NCI-H2171 treated with DMSO at 0.1 percent for 48 hours (cell line): ENCODE data around the gene CRYBA1.
"Not testable (repeated sequence)": the region's sequence is repeated elsewhere in the genome, so short reads cannot be mapped to it uniquely, and the experiment has no call there.

Source experiments
- DNase-seq: peaks from one replicate; lab custom pipeline; 2025; lab: John Stamatoyannopoulos, UW

The CRYBA1 gene, protein sequence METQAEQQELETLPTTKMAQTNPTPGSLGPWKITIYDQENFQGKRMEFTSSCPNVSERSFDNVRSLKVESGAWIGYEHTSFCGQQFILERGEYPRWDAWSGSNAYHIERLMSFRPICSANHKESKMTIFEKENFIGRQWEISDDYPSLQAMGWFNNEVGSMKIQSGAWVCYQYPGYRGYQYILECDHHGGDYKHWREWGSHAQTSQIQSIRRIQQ

DNA sequence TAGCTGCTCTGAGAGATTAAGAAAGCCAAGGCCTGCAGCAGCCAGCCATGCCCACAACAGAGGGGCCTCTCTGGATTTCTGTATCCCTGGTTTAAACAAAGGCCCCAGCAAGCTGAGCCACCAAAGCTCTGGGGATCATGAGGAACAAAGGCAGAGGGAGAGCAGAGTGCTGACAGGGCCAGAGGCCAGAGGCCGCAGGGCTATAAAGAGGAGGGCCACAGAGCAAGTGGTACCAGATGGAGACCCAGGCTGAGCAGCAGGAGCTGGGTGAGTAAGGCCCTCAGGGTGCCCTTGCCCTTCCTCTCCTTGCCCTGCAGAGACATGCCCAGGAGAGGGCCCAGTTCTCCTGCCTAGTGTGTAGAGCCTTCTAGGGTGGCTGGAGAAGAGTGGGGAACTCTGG, at the start of gene CRYBA1:
TSS of gene CRYBA1 (plus strand) at position 232 of the 400 bp plus-strand sequence. CDS start at position 237, 5 bp downstream.
- no peak for DNase-seq

DNA sequence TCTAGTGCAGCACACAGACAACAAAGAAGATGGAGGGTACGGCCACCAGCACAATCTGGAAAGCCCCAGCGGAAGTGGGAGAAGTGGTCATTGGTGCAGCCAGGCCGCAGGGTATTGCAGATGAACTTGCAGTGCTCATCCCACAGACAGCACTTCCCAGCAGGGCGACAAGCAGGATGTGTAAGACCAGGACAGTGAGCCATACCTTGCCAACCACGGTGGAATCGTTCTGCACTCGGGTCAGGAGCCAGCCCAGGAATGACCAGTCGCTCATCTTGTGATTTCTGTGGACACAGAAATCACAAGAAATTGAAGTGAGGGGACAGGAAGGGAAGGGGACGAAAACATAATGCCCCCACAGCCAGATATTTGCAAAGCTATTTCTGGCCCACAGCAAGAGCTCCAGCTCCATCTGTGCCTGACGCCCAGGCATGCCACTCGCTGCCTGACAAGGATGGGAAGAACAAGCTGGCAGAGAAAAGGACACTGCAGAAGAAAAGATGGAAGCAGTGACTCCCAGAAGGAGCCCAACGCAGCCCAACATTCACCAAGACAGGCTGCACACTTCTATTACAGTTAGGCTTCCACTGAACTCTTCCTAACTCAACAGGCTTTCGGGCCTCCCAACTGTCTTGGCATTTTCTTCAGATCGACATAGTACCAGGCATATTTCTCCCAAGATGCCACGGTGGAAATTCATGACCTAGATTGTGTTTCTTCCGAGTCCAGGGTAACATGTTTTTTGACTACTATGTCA, 49.0 kb upstream of the CRYBA1 start:
- DNase-seq = peak; percentile 8

DNA sequence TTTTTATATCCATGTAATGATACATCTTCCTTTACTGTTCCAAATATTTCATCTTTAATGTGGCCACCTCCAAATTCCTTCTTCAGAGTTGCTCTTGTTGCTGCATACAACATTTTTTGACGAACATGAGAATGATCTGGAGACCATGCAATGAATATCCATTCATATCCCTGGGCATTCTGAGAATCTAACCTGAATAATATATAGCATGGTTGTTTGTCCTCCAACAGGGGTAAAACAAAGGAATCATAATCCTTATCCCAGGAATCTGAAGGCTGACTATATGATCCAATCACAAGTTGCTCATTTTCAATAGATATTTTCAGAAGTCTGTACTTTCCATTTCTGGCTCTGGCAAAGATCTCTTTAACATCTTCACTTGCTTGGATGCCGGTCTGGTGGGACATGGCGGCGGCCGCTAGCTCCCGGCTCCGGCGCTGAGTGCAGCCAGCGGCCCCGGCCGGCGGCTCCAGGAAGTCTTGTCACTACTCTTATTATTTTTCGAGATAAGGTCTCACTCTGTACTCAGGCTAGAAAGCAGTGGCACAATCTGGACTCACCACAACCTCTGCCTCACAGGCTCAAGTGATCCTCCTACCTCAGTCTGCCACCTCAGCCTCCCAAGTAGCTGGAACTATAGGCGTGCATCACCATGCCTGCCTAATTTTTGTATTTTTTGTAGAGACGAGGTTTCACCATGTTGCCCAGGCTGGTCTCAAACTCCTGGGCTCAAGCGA, 42.4 kb upstream of the CRYBA1 start:
- DNase-seq = not testable (repeated sequence)

DNA sequence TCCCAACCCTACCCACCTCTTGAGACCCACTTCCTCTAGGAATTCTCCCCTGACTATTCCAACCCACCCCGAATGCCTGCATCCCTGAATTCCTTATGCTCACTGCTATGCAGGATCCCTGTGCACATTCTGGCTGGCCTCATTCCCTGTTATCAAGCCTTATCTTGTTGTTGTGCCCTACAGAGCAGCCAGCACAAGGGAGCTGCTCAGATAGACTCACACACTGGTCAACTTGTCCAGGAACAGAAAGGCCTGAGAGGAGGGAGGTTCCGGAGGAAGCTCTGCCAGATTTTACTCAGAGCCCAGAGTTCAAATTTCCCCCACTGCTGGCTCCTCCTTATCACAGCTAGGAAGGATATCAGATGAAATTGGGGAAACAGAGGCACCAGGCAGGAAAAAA, 41.6 kb upstream of the CRYBA1 start:
- DNase-seq = no peak

DNA sequence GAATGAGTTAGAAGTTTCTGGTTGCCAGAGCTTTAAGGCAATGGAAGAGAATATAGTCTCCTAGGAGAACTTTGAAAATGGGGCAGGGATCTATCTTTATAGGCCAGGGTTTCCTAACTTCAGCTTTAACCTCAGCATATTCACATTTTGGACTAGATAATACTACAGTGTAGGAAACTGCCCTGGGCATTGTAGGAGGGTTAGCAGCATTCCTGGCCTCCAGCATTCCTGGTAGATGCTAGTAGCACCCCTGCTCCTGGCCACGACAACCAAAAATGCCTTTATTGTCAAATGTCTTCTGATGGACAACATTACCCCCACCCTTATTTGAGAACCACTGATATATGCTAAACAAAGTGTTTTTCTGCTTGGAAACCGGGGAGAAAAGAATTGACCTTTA, 38.7 kb upstream of the CRYBA1 start:
- DNase-seq = no peak

DNA sequence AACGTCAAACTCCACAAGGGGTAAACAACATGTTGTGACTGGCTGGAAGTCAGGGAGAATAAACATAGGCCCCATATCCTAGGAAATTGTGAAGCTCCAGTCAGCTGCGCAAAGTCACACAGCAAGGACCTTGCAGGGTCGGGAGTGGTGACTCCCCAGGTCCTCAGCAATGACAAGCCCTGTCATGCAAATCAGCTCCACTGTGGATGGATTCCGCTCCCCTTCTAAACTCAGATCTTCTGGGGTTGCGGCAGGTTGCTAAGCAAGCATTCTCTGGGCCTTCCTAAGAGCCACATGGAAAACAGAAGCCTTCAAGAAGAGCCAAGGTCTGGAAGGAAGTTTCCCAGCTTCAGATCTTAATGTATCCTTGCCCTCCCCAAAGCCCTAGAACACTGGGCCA, 37.6 kb upstream of the CRYBA1 start:
- DNase-seq = no peak

DNA sequence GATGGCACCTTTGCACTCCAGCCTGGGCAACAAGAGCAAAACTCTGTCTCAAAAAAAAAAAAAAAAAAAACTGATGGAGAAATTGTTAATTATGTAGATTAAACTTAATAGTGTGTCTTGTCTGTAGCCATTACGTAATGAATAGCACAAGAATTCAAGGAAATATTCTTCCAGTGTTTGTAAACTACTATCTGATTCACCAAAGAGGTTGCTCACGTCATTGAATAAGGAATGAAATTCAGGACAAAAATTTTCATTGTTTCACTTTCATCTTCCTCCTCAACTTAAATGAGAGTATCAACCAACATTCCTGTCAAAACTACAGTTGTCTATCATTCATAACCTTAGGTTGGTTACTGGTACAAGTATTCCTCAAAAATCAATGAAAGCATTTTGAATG, 35.8 kb upstream of the CRYBA1 start:
- no peak for DNase-seq

DNA sequence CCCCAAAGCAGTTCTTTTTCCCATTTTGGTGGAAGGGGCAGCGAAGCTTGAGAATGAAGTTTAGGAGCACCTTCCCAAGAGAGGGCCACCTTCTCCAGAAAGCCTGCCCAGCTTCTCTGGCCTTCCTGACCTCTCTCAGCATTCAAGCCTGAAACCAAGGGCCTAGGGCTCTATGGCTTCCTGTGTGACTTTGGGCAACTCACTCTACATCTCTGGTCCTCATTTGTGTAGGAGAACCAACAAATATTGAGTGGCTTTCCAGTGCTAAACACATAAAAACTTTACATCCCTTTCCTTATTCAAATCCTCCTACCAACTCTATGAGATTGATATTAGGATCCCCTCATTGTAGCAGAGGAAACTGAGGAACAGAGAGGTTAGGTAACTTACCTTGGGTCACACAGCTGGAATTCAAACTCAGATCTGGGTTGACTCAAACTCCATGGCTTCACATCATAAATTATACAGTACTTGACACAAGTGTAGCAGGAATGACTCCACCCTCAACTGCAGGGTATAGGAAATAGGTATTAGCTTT, 34.5 kb upstream of the CRYBA1 start:
- DNase-seq = no peak

DNA sequence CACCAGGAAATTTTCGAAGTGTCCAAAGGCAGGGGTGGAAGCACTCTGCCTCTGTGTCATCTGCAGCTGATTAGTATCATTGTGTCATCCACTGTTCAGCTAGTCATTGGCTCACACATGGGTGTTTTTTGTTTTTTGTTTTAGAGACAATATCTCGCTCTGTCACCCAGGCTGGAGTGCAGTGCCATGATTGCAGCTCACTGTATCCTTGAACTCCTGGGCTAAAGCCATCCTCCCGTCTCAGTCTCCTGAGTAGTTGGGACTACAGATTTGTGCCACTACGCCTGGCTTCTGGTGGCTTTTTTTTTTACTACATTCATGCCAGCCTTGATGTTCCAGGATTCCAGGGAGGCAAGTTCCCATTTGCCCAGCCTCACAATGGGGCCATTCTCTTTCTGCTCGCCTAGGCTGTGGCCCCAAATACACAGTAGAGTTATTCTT, 34.0 kb upstream of the CRYBA1 start:
- DNase-seq = no peak

DNA sequence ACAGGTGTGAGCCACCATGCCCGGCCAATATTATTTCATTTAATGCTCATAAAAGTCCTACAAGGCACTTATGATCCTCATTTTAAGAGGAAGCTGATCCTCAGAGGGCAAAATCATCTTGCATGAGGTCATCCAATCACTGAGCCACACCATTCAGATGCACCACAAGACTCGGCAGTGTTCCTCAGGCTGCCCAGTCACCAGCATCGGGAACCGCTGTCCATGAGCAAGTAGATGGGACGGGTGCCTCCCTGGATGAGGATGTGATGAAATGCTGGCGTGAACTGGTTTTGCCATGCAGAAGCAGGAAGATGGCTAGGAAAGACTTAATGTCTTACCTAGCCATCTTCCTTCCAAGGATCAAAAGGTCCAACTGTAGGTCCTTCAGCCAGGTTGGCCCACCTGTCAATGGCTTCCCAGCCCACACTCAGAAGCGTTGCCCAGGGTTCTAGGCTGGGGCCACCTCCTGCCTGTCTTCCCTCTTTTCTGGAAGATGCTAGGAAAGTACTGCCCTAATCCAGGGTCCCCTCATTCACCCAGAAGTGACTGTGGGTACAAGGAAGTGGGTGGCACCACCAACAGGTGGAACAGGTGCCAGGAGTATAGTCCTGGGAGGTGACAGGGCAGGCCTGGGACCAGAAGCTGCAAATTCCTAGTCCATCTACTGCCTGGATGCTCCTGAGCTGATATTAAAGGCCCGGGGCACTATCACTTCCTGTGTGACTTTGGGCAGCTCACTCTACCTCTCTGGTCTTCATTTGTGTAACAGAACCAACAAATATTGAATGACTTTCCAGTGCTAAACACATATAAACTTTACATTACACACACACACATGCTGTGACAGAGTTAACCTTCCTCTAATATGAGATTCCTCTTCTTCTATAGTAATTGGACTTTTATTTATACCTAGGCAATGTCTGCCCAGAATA, 32.2 kb upstream of the CRYBA1 start:
- no peak for DNase-seq

DNA sequence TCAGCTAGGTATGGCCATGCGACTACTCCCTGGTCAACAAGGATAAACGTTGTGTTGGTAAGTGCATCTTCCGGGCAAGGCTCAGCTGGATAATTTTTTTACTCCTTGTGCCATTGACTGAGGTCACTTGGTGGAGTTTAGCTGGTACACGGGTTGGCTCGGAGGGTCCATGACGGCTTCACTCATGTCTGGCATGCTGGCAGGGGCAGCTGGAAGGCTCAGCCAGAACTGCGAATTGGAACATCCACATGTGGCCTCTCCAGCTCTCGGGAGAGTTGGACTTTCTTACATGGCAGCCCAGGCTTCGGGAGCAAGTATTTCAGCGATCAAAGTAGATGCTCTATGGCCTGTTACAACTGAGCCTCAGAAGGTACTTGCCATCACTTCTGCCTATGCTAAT, 31.5 kb upstream of the CRYBA1 start:
- no peak for DNase-seq

DNA sequence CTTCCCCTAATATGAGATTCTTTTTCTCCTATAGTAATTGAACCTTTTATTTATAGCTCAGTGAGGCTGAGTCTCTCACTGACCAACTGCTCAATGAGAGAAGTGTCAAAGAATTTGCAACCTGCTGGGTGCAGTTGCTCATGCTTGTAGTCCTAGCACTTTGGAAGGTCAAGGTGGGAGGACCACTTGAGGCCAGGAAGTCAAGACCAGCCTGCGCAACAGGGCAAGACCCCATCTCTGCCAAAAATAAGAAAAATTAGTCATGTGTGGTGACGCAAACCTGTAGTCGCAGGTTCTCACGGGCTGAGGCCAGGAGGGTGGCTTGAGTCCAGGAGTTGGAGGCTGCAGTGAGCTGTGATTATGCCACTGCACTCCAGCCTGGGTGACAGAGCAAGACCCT, 30.9 kb upstream of the CRYBA1 start:
- DNase-seq = no peak

DNA sequence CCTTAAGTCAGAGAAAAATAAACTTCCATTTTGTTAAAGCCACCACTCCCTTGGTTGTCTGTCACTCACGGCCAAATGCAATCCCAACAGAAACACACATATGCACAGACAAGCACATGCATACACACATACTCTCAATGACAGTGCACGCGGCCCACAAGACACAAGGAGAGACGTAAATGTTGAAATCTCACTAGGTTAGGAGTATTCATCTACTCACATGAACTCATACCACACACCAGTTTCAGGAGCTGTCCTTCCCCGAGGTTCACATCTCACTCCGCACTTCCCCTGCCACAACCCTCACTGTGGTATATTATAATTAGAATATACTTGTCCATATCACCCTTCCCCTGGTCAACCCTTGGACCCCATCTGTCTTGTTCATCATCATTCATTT, 30.5 kb upstream of the CRYBA1 start:
- DNase-seq = no peak

DNA sequence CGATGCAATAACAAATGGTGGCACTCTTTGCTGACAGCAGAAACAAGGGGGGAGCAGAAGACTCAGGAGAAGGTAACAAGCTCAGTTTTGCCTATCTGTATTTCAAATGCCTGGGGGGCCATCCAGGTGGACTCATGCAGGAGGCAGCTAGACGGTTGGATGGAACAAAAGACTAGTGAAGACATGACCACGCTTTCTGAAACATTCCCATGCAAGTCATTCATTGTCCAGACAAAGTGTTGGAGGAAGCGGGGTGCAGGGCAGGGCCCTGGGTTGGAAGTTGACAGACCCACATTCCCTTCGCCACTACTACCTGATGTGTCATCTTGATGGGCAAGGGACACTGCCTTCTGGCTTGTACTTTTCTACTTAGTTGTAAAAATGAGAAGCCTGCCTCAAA, 29.8 kb upstream of the CRYBA1 start:
- no peak for DNase-seq

DNA sequence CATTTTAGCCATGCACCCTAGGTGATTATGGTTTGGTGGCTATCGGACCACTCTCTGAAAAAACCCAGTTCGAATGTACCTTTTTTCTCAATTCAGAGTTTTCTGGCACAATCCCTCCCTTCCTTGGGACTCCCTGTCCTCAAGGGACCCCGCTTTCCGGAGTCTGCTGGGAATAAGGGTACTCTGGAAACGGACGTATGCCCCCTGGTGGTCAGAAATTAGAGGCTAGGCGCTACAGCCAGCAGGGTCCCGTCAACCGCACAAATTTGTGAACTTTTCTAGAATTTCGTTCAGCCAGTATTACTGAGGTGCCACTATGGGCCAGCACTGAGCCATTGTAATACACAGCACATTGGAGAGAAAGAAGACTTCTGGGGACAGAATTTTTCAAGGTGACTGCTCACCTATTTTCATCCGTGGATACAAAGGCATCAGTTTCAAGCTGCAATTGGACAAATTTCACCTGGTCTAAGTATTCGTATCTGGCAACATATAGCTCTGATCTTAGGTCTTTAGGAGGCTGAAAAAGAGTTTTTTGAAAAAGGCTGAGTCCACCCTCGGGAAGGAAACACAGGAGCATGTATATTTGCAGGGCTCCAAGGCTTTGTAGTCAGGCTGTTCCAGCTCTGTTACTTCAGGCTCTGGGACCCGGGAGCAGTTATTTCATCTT, 27.1 kb upstream of the CRYBA1 start:
- peak; percentile 81 for DNase-seq

DNA sequence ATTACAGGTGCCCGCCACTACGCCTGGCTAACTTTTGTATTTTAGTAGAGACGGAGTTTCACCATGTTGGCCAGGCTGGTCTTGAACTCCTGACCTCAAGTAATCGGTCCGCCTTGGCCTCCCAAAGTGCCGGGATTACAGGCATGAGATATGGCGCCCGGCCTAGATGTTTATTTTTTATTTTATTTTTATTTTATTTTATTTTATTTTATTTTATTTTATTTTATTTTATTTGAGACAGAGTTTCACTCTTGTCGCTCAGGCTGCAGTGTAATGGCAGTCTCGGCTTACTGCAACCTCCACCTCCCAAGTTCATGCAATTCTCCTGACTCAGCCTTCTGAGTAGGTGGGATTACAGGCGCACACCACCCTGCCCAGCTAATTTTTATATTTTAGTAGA, 25.3 kb upstream of the CRYBA1 start:
- DNase-seq = not testable (repeated sequence)

DNA sequence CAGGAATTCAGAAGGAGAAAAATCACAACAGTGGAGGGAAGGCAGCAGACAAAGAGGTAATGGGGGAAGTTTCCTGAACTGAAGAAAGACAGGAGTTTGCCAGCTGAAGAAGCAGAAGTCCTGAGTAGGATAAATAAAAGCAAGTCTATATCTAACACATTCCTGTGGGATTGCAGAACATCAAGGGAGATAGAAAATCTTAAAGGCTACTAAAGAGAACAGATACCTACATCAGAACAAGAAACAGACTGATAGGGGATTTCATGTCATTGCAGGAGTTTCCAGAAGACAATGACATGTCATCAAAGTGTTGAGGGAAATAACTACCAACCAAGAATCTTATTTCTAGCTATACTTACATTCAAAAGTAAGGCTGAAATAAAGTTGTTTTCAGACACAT, 21.3 kb upstream of the CRYBA1 start:
- DNase-seq = peak; percentile 2

DNA sequence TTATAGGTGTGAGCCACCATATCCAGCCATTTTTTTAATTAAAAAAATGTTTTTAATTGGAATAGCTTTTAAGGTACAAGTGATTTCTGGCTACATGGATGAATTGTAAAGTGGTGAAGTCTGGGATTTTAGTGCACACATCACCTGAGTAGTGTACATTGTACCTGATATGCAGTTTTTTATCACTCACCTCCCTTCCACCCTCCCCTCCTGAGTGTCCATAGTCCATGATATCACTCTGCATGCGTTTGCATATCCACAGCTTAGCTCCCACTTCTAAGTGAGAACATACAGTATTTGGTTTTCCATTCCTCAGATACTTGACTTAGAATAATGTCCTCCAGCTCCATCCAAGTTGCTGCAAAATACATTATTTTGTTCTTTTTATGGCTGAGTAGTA, 13.4 kb upstream of the CRYBA1 start:
- no peak for DNase-seq

DNA sequence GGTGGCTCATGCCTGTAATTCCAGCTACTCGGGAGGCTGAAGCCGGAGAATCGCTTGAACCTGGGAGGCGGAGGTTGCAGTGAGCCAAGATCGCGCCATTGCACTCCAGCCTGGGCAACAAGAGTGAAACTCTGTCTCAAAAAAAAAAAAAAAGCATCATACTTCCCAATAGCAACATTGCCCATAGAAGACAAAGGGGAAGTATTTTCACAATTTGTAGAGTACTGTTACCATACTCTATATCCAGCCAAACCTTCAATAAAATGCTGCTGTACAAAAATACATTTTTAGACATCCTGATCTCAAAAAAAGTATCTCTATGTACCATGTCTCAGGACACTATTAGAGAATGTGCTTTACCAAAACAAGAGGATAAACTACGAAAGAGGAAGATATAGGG, 11.7 kb upstream of the CRYBA1 start:
- not testable (repeated sequence) for DNase-seq

DNA sequence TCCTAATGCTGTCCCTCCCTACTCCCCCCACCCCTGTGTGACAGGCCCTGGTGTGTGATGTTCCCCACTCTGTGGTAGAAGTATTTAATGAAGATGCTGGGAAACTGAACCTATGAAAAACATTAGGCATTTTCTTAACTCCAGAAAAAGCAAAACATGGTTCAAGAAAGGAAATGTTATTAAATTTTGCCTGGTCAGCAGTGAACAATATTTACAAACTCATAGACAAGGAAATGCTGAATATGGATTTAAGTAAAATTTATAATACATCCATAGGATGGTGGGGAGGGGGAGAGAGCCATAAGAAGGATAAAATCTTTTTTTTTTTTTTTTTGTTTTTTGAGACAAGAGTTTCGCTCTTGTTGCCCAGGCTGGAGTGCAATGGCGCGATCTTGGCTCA, 10.8 kb upstream of the CRYBA1 start:
- DNase-seq = no peak

DNA sequence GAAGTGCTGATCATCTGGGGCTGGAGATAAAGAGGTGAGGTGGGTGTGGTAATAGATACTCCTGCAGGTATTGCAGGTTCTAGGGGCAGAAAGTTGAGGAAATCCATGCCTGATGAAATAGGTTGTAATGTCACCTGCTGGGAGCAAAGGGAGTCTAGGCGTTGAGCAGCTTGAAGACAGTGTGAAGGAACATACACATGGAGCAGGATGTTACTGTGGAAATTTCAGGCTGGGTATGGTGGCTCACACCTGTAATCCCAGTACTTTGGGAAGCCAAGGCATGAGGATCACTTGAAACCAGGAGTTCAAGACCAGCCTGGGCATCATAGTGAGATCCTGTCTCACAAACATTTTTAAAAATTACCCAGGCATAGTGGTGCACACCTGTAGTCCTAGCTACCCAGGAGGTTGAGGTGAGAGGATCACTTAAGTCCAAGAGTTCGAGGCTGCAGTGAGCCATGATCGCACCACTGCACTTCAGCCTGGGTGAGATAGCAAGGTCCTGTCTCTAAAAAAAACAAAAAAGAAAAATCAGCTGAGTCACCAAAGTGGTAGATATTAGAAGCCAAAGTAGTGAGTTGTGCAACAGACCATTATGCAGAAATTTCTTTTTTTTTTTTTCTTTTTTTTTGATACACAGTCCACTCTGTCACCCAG, 9.1 kb upstream of the CRYBA1 start:
- no peak for DNase-seq
